GM19099 (cell line): ENCODE data around the gene F8.

Experiments used
- POLR2A ChIP-seq: IDR thresholded peaks from 3 replicates; pipeline ENCODE4 v1.6.1; 2011; ENCODE audit warnings: low read depth; ENCODE audit not compliant: insufficient read length; ENCODE audit errors: extremely low read depth

The F8 gene

GRCh38 chrX:154829134-154829533 is 193.4 kb downstream of the F8 start:
- TF ChIP-seq POLR2A, result no peak

GRCh38 chrX:154828016-154828408 is 194.5 kb downstream of the F8 start:
- TF ChIP-seq POLR2A, result no peak

- TF ChIP-seq POLR2A, result peak; percentile 51
Observed at GRCh38 chrX:154827194-154828015, 195.1 kb downstream of the F8 start.

GRCh38 chrX:154824638-154825037 is 197.9 kb downstream of the F8 start:
- TF ChIP-seq POLR2A, result no peak

- no peak for TF ChIP-seq POLR2A
Observed at GRCh38 chrX:154822029-154822428, 200.5 kb downstream of the F8 start.

GRCh38 chrX:154821523-154821922 is 201.0 kb downstream of the F8 start:
- no peak for TF ChIP-seq POLR2A

GRCh38 chrX:154819771-154820341 is 202.7 kb downstream of the F8 start:
- no peak for TF ChIP-seq POLR2A

- no peak for TF ChIP-seq POLR2A
Observed at GRCh38 chrX:154818916-154819770, 203.4 kb downstream of the F8 start.

- no peak for TF ChIP-seq POLR2A
Observed at GRCh38 chrX:154815274-154815818, 207.2 kb downstream of the F8 start.

GRCh38 chrX:154813801-154814200 is 208.7 kb downstream of the F8 start:
- no peak for TF ChIP-seq POLR2A

- no peak for TF ChIP-seq POLR2A
Observed at GRCh38 chrX:154812341-154813101, 210.0 kb downstream of the F8 start.

GRCh38 chrX:154809939-154810665 is 212.4 kb downstream of the F8 start:
- no peak for TF ChIP-seq POLR2A

GRCh38 chrX:154806837-154807501 is 215.6 kb downstream of the F8 start:
- no peak for TF ChIP-seq POLR2A
